ENCODE measurements around the gene FCHSD2. TPM values are rescaled to one million over a fixed set of nuclear protein-coding genes. Genes with fewer than 3 reads are reported as not detected.

The FCHSD2 gene
- total RNA-seq, 1 donor from 2014 or later = 18.9 TPM

- H3K27me3 Mint-ChIP-seq (ENCODE audit: low read depth, unreplicated experiment) = no peaks in the 10 kb centered on the region
- Histone ChIP-seq H3K27me3 (ENCODE audit: insufficient read depth, low read length) (no peaks in the 10 kb centered on the region), H3K4me1 (ENCODE audit: insufficient read depth, low read length) (no peaks in the 10 kb centered on the region), H3K4me2 (ENCODE audit: low read length) (no peak overlapping the region), H3K79me2 (ENCODE audit: insufficient read depth, low read length) (peaks cover 14% of the 10 kb centered on the region), H3K4me3 (ENCODE audit: insufficient read depth, low read depth, low read length) (no peak overlapping the region), H3K9ac (ENCODE audit: low read length) (no peak overlapping the region), H3K36me3 (ENCODE audit: insufficient read depth, low read length) (no peaks in the 10 kb centered on the region), H3K27ac (ENCODE audit: low read depth, low read length) (no peak overlapping the region), H2AFZ (ENCODE audit: low read depth, low read length) (no peak overlapping the region), H4K20me1 (ENCODE audit: insufficient read depth, low read length) (peaks cover 5% of the 10 kb centered on the region), H3K9me3 (ENCODE audit: insufficient read depth, low read depth, low read length) (no peaks in the 10 kb centered on the region)
- H3K27ac Mint-ChIP-seq (ENCODE audit: unreplicated experiment) = peak overlapping the region; percentile 47
- FAIRE-seq = no peak
- no peaks in the 10 kb centered on the region for H3K9me3 Mint-ChIP-seq (ENCODE audit: unreplicated experiment)
- H3K36me3 Mint-ChIP-seq (ENCODE audit: low read depth, unreplicated experiment) = peaks cover 1% of the 10 kb centered on the region
- peaks cover 4% of the 10 kb centered on the region for H3K4me1 Mint-ChIP-seq (ENCODE audit: low read depth, unreplicated experiment)
- TF ChIP-seq EZH2 (IDR thresholded peaks at IDR 0.05; ENCODE audit: insufficient read depth, low read length) (no peak), CTCF (IDR thresholded peaks at IDR 0.05; ENCODE audit: insufficient read depth, low read depth, low read length) (no peak)
- H3K4me3 Mint-ChIP-seq (ENCODE audit: unreplicated experiment) = no peak overlapping the region
- no peak for DNase-seq (ENCODE audit: low read depth)
Observed at GRCh38 chr11:73091521-73092305, 50.4 kb downstream of the FCHSD2 start.

GRCh38 chr11:73087730-73088129, 54.4 kb downstream of the FCHSD2 start:
- no peaks in the 10 kb centered on the region for H3K9me3 Mint-ChIP-seq (ENCODE audit: unreplicated experiment)
- peaks cover 11% of the 10 kb centered on the region for H3K79me2 ChIP-seq (ENCODE audit: insufficient read depth, low read length)
- H2AFZ ChIP-seq (ENCODE audit: low read depth, low read length) = no peak overlapping the region
- DNase-seq (ENCODE audit: low read depth) (no peak), FAIRE-seq (no peak)
- no peak overlapping the region for H3K9ac ChIP-seq (ENCODE audit: low read length)
- no peak overlapping the region for H3K27ac ChIP-seq (ENCODE audit: low read depth, low read length)
- no peaks in the 10 kb centered on the region for H3K4me1 ChIP-seq (ENCODE audit: insufficient read depth, low read length)
- H3K4me2 ChIP-seq (ENCODE audit: low read length) = no peak overlapping the region
- no peaks in the 10 kb centered on the region for H4K20me1 ChIP-seq (ENCODE audit: insufficient read depth, low read length)
- TF ChIP-seq EZH2 (IDR thresholded peaks at IDR 0.05; ENCODE audit: insufficient read depth, low read length) = no peak
- no peak for TF ChIP-seq CTCF (IDR thresholded peaks at IDR 0.05; ENCODE audit: insufficient read depth, low read depth, low read length)
- H3K36me3 ChIP-seq (ENCODE audit: insufficient read depth, low read length) = peaks cover 4% of the 10 kb centered on the region
- H3K4me1 Mint-ChIP-seq (ENCODE audit: low read depth, unreplicated experiment) = peaks cover 2% of the 10 kb centered on the region
- no peak overlapping the region for H3K27ac Mint-ChIP-seq (ENCODE audit: unreplicated experiment)
- peaks cover 1% of the 10 kb centered on the region for H3K36me3 Mint-ChIP-seq (ENCODE audit: low read depth, unreplicated experiment)
- H3K27me3 ChIP-seq (ENCODE audit: insufficient read depth, low read length) = no peaks in the 10 kb centered on the region
- H3K9me3 ChIP-seq (ENCODE audit: insufficient read depth, low read depth, low read length) = no peaks in the 10 kb centered on the region
- no peaks in the 10 kb centered on the region for H3K27me3 Mint-ChIP-seq (ENCODE audit: low read depth, unreplicated experiment)
- H3K4me3 Mint-ChIP-seq (ENCODE audit: unreplicated experiment) = no peak overlapping the region
- no peak overlapping the region for H3K4me3 ChIP-seq (ENCODE audit: insufficient read depth, low read depth, low read length)

All from astrocyte (in vitro differentiated cells and primary cell).